GM23338 (cell line): ENCODE measurements around the gene CENPP. TPM values are rescaled to one million over a fixed set of nuclear protein-coding genes. Genes with fewer than 3 reads are reported as not detected.

Experiments used
- ATAC-seq: fragments of 200-7000 bp; cut with Tn5 transposase; 3 replicates; pipeline ENCODE4 v1.9.1; 2020
- DNase-seq: peaks from one replicate; pipeline ENCODE4 v3.0.0-alpha.2; 2015; ENCODE audit warnings: low spot score
- H2AFZ ChIP-seq: fragments of 200-600 bp; sonication (generic); 2 replicates; pipeline ENCODE4 v1.8.0; 2016; ENCODE audit warnings: antibody characterized with exemption, mild to moderate bottlenecking, moderate library complexity
- H3F3A ChIP-seq: fragments of 200-600 bp; sonication (generic); replicated peaks from 2 replicates; pipeline ENCODE4 v1.8.0; 2017; ENCODE audit warnings: antibody characterized with exemption, mixed run types, low read depth
- H3K27ac ChIP-seq: fragments of 200-600 bp; sonication (generic); 2 replicates; pipeline ENCODE4 v1.6.1; 2016; ENCODE audit warnings: low read depth
- H3K27me3 ChIP-seq: fragments of 200-600 bp; sonication (generic); 2 replicates; pipeline ENCODE4 v1.8.0; 2016; ENCODE audit warnings: mild to moderate bottlenecking, mixed run types, moderate library complexity; ENCODE audit not compliant: insufficient read depth
- H3K36me3 ChIP-seq: fragments of 200-600 bp; sonication (generic); 2 replicates; pipeline ENCODE4 v1.8.0; 2016; ENCODE audit warnings: mild to moderate bottlenecking; ENCODE audit not compliant: insufficient read depth
- H3K4me1 ChIP-seq: fragments of 200-600 bp; sonication (generic); 2 replicates; pipeline ENCODE4 v1.8.0; 2016; ENCODE audit warnings: mild to moderate bottlenecking, moderate library complexity; ENCODE audit not compliant: insufficient read depth
- H3K4me2 ChIP-seq: fragments of 200-600 bp; sonication (generic); 2 replicates; pipeline ENCODE4 v1.7.1; 2017; ENCODE audit warnings: mixed run types
- H3K4me3 ChIP-seq: fragments of 200-600 bp; sonication (generic); 2 replicates; pipeline ENCODE4 v1.6.1; 2016; ENCODE audit warnings: mixed run types
- H3K79me2 ChIP-seq: fragments of 200-600 bp; sonication (generic); replicated peaks from 2 replicates; pipeline ENCODE4 v1.8.0; 2017; ENCODE audit warnings: mild to moderate bottlenecking; ENCODE audit not compliant: insufficient read depth
- H3K9me2 ChIP-seq: fragments of 200-600 bp; sonication (generic); 2 replicates; pipeline ENCODE4 v1.8.0; 2017; ENCODE audit not compliant: insufficient read depth
- H4K20me1 ChIP-seq: fragments of 200-600 bp; sonication (generic); replicated peaks from 2 replicates; pipeline ENCODE4 v1.8.0; 2017; ENCODE audit warnings: mild to moderate bottlenecking; ENCODE audit not compliant: insufficient read depth
- H3K27ac Mint-ChIP-seq: 2 replicates; pipeline ENCODE4 v1.8.0; 2020; ENCODE audit warnings: inconsistent platforms, mild to moderate bottlenecking, moderate library complexity, mixed read lengths
- H3K27me3 Mint-ChIP-seq: 3 replicates; pipeline ENCODE4 v1.8.0; 2022; ENCODE audit warnings: low read depth, mild to moderate bottlenecking, moderate library complexity, mixed read lengths, inconsistent platforms; ENCODE audit not compliant: insufficient read depth, poor library complexity
- H3K36me3 Mint-ChIP-seq: 3 replicates; pipeline ENCODE4 v1.8.0; 2021; ENCODE audit warnings: low read depth, mild to moderate bottlenecking, inconsistent platforms, moderate library complexity, mixed read lengths
- H3K4me1 Mint-ChIP-seq: 3 replicates; pipeline ENCODE4 v1.8.0; 2020; ENCODE audit warnings: mild to moderate bottlenecking, inconsistent platforms, mixed read lengths
- H3K4me3 Mint-ChIP-seq: 3 replicates; pipeline ENCODE4 v1.8.0; 2021; ENCODE audit warnings: moderate library complexity, mild to moderate bottlenecking, inconsistent platforms, mixed read lengths
- H3K9me3 Mint-ChIP-seq: 3 replicates; pipeline ENCODE4 v1.8.0; 2020; ENCODE audit warnings: moderate library complexity, mild to moderate bottlenecking, inconsistent platforms, mixed read lengths
- CREB1 ChIP-seq: fragments of 250-450 bp; sonication (Bioruptor Pico); IDR thresholded peaks from 2 replicates; pipeline ENCODE4 v1.5.0; 2020; ENCODE audit warnings: low read depth, mild to moderate bottlenecking, moderate library complexity
- EZH2 ChIP-seq: fragments of 200-600 bp; sonication (generic); IDR thresholded peaks from one replicate; pipeline ENCODE4 v1.8.0; 2017; ENCODE audit warnings: antibody characterized with exemption, mild to moderate bottlenecking, low read depth; ENCODE audit not compliant: unreplicated experiment
- EZH2phosphoT487 ChIP-seq: fragments of 200-600 bp; sonication (generic); IDR thresholded peaks from one replicate; pipeline ENCODE4 v1.8.1; 2018; ENCODE audit warnings: antibody characterized with exemption; ENCODE audit not compliant: unreplicated experiment
- JUNB ChIP-seq: IDR thresholded peaks from one replicate; pipeline ENCODE4 v1.6.1; 2016; ENCODE audit warnings: antibody characterized with exemption; ENCODE audit not compliant: unreplicated experiment
- NANOG ChIP-seq: IDR thresholded peaks from 2 replicates; pipeline ENCODE4 v1.6.1; 2016; ENCODE audit warnings: antibody characterized with exemption, borderline replicate concordance
- POLR2AphosphoS5 ChIP-seq: IDR thresholded peaks from 2 replicates; pipeline ENCODE4 v1.6.1; 2016; ENCODE audit warnings: antibody characterized with exemption, low read depth
- REST ChIP-seq: IDR thresholded peaks from one replicate; pipeline ENCODE4 v1.6.1; 2018; ENCODE audit warnings: antibody characterized with exemption; ENCODE audit not compliant: unreplicated experiment
- STAT1 ChIP-seq: IDR thresholded peaks from one replicate; pipeline ENCODE4 v1.6.1; 2016; ENCODE audit warnings: antibody characterized with exemption; ENCODE audit not compliant: unreplicated experiment
- ZNF114 ChIP-seq: fragments of 250-450 bp; sonication (Bioruptor Pico); IDR thresholded peaks from 2 replicates; pipeline ENCODE4 v1.5.0; 2020; ENCODE audit warnings: mild to moderate bottlenecking, moderate library complexity
- ZNF331 ChIP-seq: fragments of 250-450 bp; sonication (Bioruptor Pico); IDR thresholded peaks from 2 replicates; pipeline ENCODE4 v1.5.0; 2020; ENCODE audit warnings: low read depth, mild to moderate bottlenecking, moderate library complexity
- ZNF462 ChIP-seq: fragments of 250-450 bp; sonication (Bioruptor Pico); IDR thresholded peaks from 2 replicates; pipeline ENCODE4 v1.5.0; 2020; ENCODE audit warnings: mild to moderate bottlenecking, moderate library complexity
- polyA plus RNA-seq: library from polyadenylated mRNA; unstranded; fragments of >200 nt; fragmentation: Nextera tagmentation; extraction: Ambion mirVana; gene quantifications from 2 replicates; pipeline ENCODE4 v1.2.1, GENCODE V29; 2016
- total RNA-seq: library from RNA; depleted of rRNA; stranded (reverse); fragments of >200 nt; shearing (Covaris generic); gene quantifications from 2 replicates; pipeline ENCODE4 v1.2.3, GENCODE V29; 2014
- TF ChIP-seq, protein P1 (sequence below), 2 experiments: fragments of 200-600 bp in 1 of 2; sonication (generic) in 1 of 2; conservative IDR thresholded peaks; 2 replicates each; pipeline versions ENCODE4 v1.5.1 to v1.6.1; 2016 to 2017; ENCODE audit warnings: antibody characterized with exemption in 2 of 2, low read depth in 2 of 2, mild to moderate bottlenecking in 2 of 2, moderate library complexity in 1 of 2
- TF ChIP-seq, protein P2 (sequence below): IDR thresholded peaks from 2 replicates; pipeline ENCODE4 v1.6.1; 2016; ENCODE audit warnings: antibody characterized with exemption

Gene CENPP
- total and polyA plus RNA-seq, 2 experiments from 2014 or later = 11.0 to 12.6 TPM

GRCh38 chr9:92603100-92603499 lies 277.3 kb downstream of the CENPP start:
- TF ChIP-seq, protein P1, sequence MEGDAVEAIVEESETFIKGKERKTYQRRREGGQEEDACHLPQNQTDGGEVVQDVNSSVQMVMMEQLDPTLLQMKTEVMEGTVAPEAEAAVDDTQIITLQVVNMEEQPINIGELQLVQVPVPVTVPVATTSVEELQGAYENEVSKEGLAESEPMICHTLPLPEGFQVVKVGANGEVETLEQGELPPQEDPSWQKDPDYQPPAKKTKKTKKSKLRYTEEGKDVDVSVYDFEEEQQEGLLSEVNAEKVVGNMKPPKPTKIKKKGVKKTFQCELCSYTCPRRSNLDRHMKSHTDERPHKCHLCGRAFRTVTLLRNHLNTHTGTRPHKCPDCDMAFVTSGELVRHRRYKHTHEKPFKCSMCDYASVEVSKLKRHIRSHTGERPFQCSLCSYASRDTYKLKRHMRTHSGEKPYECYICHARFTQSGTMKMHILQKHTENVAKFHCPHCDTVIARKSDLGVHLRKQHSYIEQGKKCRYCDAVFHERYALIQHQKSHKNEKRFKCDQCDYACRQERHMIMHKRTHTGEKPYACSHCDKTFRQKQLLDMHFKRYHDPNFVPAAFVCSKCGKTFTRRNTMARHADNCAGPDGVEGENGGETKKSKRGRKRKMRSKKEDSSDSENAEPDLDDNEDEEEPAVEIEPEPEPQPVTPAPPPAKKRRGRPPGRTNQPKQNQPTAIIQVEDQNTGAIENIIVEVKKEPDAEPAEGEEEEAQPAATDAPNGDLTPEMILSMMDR (conservative IDR thresholded peaks at IDR 0.05; ENCODE audit: low read depth in 2 of 2) = no peak
- TF ChIP-seq ZNF462 (no peak), NANOG (no peak), CREB1 (no peak), ZNF331 (CRISPR knock-in tag) (no peak), EZH2 (no peak), POLR2AphosphoS5 (no peak), JUNB (no peak), STAT1 (no peak), ZNF114 (CRISPR knock-in tag) (no peak), REST (no peak), EZH2phosphoT487 (no peak)
- TF ChIP-seq, protein P2, sequence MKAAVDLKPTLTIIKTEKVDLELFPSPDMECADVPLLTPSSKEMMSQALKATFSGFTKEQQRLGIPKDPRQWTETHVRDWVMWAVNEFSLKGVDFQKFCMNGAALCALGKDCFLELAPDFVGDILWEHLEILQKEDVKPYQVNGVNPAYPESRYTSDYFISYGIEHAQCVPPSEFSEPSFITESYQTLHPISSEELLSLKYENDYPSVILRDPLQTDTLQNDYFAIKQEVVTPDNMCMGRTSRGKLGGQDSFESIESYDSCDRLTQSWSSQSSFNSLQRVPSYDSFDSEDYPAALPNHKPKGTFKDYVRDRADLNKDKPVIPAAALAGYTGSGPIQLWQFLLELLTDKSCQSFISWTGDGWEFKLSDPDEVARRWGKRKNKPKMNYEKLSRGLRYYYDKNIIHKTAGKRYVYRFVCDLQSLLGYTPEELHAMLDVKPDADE = no peak
- H2AFZ ChIP-seq = no peak overlapping the region
- H3K36me3 ChIP-seq = peaks cover 5% of the 10 kb centered on the region; the same call in 1 of the 2 replicates
- no peak overlapping the region for H3K4me2 ChIP-seq
- no peak for DNase-seq
- H3K27me3 ChIP-seq = no peaks in the 10 kb centered on the region
- no peak overlapping the region for H3K4me3 Mint-ChIP-seq
- H3K4me3 ChIP-seq = no peak overlapping the region
- no peak for ATAC-seq
- H3K4me1 Mint-ChIP-seq = no peaks in the 10 kb centered on the region
- no peaks in the 10 kb centered on the region for H3K79me2 ChIP-seq
- H3K27ac Mint-ChIP-seq = no peak overlapping the region
- no peaks in the 10 kb centered on the region for H3K4me1 ChIP-seq
- no peaks in the 10 kb centered on the region for H4K20me1 ChIP-seq
- H3K36me3 Mint-ChIP-seq = peaks cover 9% of the 10 kb centered on the region
- H3K9me3 Mint-ChIP-seq = peaks cover 21% of the 10 kb centered on the region
- peaks cover 10% of the 10 kb centered on the region for H3K27me3 Mint-ChIP-seq
- H3F3A ChIP-seq = no peaks in the 10 kb centered on the region
- no peak overlapping the region for H3K27ac ChIP-seq
- no peaks in the 10 kb centered on the region; the same call in 1 of the 2 replicates for H3K9me2 ChIP-seq
